Hematopoietic multipotent progenitor cell treated with erythropoietin and hydrocortisone succinate and interleukin-3 and kit ligand, for 4 days (in vitro differentiated cells): ENCODE data around the gene BRD3OS.

Experiments used
- DNase-seq: peaks from one replicate; pipeline ENCODE4 v3.0.0-alpha.2; 2015

The BRD3OS gene

GRCh38 chr9:133989625-133990365 lies 35.5 kb upstream of the BRD3OS start:
- DNase-seq: no peak

- DNase-seq: peak; percentile 36
These were observed 34.7 kb upstream of the BRD3OS start for GRCh38 chr9:133990366-133991213.

- DNase-seq: peak; percentile 31
These were observed 33.9 kb upstream of the BRD3OS start for GRCh38 chr9:133991214-133991921.

- DNase-seq: peak; percentile 68
These were observed 33.1 kb upstream of the BRD3OS start, which contains the start of gene VAV2 for GRCh38 chr9:133991964-133992779. Gene VAV2 (minus strand): TSS chr9:133992324. CDS start chr9:133992278, 46 bp downstream.

GRCh38 chr9:133992780-133993634 lies 32.3 kb upstream of the BRD3OS start:
- peak; percentile 84 for DNase-seq

GRCh38 chr9:133993635-133994253 lies 31.5 kb upstream of the BRD3OS start:
- no peak for DNase-seq

- peak; percentile 83 for DNase-seq
These were observed 30.8 kb upstream of the BRD3OS start for GRCh38 chr9:133994353-133995011.

GRCh38 chr9:133995012-133995896 lies 30.0 kb upstream of the BRD3OS start:
- DNase-seq: peak; percentile 44

GRCh38 chr9:133996531-133997520 lies 28.5 kb upstream of the BRD3OS start:
- DNase-seq: peak; percentile 13

GRCh38 chr9:133997584-133997983 lies 27.7 kb upstream of the BRD3OS start:
- no peak for DNase-seq

- DNase-seq: no peak
These were observed 26.2 kb upstream of the BRD3OS start for GRCh38 chr9:133998915-133999595.

- DNase-seq: no peak
These were observed 25.4 kb upstream of the BRD3OS start for GRCh38 chr9:133999851-134000265.

- DNase-seq: no peak
These were observed 22.5 kb upstream of the BRD3OS start for GRCh38 chr9:134002796-134003195.

GRCh38 chr9:134003237-134003636 lies 22.0 kb upstream of the BRD3OS start:
- no peak for DNase-seq

- no peak for DNase-seq
These were observed 21.0 kb upstream of the BRD3OS start for GRCh38 chr9:134004131-134004873.

- DNase-seq: no peak
These were observed 20.4 kb upstream of the BRD3OS start for GRCh38 chr9:134004881-134005280.

- DNase-seq: no peak
These were observed 19.9 kb upstream of the BRD3OS start for GRCh38 chr9:134005381-134005780.
